SKM-1 treated with dmso at 0.1 percent for 144 hours (cell line): ENCODE results near the gene RFC3.
"Not testable (repeated sequence)": the region's sequence is repeated elsewhere in the genome, so short reads cannot be mapped to it uniquely, and the experiment has no call there.

Experiments used
- DNase-seq: peaks from one replicate; lab custom pipeline; 2025; ENCODE audit not compliant: unreplicated experiment; lab: John Stamatoyannopoulos, UW

RFC3 gene, protein sequence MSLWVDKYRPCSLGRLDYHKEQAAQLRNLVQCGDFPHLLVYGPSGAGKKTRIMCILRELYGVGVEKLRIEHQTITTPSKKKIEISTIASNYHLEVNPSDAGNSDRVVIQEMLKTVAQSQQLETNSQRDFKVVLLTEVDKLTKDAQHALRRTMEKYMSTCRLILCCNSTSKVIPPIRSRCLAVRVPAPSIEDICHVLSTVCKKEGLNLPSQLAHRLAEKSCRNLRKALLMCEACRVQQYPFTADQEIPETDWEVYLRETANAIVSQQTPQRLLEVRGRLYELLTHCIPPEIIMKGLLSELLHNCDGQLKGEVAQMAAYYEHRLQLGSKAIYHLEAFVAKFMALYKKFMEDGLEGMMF

DNA sequence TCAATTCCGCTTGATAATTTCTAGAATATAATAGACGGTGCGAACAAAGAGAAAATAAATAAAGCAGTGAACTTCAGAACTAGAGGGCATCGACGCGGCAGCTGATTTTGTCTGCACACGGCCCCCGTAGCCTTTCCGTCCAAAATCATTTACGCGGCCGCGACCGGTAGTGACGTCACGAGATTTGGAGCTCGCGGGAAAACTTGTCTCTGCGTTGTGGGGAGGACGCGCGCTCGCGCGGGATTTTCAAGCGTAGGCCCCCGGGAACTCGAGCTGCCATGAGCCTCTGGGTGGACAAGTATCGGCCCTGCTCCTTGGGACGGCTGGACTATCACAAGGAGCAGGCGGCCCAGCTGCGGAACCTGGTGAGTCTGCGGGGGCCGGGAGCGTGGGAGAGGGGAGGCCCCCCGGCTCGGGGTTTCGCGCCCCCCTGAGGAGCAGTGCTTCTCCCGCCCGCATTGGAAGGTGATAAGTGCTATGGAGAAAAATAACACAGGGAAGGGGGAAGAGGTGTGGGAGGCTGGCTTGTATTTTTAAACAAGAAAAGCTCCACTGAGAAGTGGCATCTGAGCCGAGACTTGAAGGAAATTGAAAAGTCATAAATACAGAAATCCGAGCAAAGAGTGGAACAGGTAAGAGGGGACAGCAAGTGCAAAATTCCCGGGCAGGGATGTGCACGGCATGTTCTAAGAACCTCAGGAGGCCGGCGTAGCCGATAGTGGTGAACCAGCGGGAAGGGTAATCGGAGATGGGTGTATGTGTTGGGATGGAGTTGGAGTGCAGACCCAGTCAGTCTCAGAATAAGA lies at the start of gene RFC3:
RFC3 (plus strand) TSS at position 249 of the 806 bp plus-strand sequence; CDS start at position 279, 30 bp downstream.
- DNase-seq = peak; percentile 93

DNA sequence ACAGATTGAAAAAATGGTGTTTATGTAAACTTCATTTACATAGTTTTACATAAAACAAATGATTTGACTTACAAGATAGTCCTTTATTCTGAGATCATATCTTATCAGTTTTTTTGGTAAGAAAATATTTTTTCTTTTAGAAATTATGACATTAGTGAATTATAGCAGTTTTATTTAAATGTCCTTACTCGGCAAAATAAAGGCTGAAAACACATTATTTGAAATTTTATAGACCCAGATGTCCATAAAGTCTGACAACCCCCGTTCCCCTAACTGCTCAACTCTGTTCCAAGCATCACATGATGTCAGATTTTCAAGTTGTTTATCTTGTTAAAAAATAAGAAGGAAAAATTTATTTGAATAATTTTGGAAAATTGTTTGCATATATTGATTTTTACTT lies 46.7 kb upstream of the RFC3 start:
- no peak for DNase-seq

DNA sequence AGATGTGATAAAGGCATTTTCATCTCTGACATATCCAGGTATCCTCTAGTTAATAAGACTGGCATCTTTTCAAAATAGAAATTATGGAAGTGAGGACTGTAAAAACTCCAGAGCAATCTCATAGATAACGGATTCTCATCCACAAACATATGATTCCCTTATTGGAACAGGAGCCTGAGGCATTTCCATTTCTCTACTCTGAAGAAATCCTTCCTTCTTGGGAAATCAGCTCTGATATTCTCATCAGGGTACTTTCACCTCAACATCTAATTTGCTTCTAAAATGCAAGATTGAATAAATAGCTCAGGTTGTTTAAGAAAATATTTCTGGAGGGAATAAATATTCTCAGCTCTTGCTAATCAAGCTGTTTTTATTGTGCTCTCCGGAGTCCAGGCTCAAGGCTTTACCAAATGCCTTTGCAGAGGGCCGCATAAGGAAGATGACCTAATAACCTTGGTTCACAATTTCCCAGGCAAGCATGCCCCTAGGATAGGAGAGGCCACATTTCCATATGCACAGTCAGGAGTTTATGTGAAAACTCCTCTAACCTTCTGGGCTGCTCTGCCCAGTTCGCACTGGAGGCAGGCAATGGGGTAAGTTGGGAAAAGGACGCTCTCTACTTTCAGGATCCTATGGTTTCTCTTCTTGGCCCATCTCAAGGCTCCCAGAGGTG lies 44.0 kb upstream of the RFC3 start:
- DNase-seq = no peak

DNA sequence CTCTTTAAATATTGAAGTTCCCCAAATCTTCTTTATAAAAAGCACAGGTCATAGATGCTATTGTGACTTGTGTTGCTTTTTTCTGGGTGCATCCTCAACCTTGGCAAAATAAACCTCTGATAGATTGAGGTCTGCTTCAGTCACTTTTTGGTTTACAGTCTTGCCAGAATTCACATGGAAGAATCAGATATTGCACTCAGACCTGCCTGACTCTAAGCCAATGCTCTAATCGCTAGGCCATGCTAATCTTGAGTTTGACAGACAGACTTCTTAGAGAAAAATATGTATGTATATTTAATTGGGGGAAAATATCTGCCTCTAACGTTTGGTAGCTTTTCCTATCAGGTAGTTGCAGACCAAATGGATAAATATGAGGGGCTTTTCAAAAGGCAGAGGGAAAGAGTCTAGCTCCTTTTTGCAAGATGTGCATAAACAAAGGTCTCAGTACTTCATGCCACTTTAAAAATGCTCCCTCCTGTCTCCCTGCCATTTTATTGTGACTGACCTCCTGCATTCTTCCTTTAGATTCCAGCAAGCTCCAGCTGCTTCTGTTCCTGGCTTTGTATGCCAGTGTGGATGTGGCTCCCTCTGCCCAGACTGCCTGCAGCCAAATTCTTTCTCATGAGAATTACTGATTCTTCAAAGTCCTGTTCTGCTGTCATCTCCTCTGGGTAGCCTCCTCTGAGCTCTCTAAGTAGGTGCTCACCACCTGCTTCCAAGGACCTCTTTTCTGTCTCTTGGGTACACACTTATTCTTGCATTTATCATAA lies 42.4 kb upstream of the RFC3 start:
- DNase-seq = no peak

DNA sequence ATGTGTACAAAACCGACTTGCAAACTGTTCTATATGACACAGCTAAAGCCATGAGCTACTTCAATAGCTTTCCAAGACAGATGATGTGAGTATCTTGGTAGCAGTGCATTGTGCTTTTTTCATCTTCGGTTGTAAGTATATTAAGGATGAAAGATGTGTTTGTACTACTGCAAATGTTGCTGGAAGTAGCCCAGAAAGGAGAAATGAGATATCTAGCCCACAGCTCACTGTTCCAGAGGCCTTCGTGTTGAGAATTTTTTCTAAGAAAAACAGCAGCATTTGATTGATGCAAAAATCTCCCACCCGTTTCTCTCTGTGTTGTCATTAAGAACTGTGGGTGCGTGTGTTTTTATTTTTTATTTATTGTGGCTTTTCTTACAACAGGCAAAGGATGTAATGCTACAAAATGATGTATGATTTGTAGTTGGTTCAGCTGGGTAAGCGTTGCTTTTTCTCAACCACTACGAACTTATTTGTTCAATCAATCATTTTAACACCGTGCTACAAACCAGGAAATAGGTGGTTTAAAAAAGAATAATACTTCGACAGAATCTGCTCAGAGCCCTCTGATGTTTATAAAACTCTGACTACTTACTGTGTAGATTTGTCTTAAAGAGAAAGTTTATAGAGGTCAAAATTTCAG lies 41.6 kb upstream of the RFC3 start:
- DNase-seq = no peak

DNA sequence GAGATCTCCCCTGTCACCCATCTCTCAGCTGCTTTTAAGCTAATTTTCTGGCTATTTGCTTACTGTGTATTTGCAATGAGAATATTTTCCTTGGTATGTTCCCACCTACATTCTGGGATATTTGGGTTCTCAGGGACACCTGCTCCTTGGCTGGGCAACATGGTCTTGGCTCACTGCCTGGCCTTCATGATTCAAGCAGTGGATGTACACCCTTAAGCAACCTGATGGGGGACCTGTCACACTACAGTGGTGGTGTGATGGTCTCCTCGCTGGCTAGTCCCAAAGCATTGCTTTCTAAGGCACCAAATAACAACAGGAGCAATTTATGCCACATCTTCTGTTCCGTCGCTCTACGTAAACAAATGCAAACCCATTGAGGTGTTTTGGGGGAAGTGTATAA lies 35.3 kb upstream of the RFC3 start:
- DNase-seq = no peak

DNA sequence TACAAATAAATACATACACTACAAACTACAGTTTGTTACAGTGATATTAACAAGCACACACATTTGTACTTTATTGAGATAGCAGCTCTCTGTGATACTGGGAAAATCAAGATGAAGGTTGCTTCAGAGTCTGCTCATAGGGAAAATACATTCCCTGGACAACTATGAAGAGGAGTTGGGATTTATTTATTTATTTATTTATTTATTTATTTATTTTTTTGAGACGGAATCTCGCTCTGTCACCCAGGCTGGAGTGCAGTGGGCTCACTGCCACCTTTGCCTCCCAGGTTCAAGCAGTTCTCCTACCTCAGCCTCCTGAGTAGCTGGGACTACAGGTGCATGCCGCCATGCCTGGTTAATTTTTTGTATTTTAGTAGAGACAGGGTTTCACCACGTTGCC lies 34.7 kb upstream of the RFC3 start:
- DNase-seq = not testable (repeated sequence)

DNA sequence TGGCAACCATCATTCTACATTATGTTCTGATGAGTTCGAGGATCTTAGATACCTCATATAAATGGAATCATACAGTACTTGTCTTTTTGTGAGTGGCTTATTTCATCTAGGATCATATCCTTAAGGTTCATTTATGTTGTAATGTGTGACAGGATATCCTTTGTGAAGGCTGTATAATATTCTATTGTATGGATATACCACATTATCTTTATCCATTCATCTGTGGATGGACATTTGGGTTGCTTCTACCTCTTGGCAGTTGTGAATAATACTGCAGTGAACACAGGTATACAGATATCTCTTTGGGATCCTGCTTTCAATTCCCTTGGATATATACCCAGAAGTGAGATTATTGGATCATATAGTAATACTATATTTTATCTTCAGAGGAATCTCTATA lies 33.2 kb upstream of the RFC3 start:
- no peak for DNase-seq

DNA sequence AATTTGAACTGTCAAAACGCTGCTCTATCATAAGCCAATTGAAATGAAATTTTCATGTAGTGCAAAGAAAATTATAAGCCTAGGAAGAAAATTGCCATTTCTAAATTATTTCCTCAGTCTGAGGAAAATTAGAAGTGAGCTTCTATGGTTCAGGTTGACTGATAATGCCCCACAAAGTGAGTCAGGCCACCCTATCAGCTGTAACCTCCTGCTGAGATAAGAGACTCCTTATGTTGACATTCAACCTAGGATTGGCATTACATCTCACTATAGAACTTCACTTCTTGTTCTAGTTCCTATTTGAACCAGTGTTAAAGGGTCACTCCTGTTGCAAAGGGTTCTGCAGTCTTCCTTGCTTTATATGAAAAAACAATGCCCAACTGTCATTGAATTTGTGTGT lies 32.6 kb upstream of the RFC3 start:
- DNase-seq = no peak

DNA sequence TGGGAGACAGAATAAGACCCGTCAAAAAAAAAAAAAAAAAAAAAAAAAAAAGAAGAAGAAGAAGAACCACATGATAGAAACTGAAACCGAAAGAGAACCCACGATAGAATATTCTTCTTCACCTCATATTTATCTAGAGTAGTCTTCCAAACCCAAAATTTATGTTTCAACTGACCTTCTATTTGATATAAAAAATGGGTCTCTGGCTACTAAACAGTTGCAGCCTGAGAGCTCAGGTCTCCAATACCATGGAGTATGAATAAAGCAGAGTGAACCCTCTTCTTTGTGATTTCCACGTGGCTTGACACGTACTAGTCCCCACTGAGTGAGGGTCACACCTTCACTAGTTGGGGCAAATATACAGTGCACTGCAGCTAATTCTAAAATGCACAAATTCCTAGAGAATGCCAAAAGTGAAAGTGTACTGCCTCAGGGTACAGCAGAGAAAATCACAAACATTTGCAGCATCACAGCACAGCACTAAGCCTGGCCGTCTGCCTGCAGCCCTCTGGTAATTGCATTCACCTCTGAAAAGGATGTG lies 30.8 kb upstream of the RFC3 start:
- no peak for DNase-seq

DNA sequence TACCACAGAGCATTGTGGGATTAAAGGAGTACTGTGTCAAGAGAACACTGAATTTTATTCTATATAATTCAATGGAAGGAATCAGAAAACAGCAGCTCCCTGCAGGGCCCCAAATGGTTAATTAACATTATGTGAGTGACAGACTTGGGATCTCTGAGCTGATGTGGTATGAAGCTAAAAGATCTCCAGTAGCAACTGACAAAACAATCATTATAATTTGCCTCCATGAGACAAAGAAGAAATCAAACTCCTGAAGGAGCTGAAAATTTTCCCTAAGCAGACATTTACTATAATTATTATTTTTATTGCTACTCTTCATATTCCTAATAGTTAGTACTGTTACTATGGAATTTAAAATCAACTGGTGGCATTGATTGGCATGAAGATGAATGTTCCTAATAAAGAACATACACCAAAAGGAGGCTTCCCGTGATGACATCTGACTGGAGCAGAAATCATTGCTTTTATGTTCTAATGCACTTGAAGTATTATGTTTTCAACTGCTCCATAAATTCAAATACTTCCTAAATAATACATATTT lies 28.8 kb upstream of the RFC3 start:
- DNase-seq = no peak

DNA sequence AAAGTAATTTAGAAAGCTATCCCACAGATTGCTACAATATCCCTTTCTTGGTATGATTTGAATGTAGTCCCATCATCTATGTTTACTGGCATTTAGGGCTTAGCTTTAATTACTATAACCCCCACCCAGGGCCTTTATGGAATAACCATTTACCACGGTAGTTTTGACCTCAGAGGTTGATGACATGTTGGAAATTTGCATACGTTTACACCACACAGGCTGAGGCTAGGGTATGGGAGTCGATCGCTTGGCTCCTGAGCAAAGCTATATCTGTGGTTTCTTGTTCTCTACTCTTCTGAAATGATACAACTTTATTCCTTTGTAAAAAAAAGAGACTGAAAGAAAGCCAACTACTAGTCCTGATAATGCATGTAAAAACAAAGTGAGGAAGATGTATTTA lies 28.2 kb upstream of the RFC3 start:
- no peak for DNase-seq

DNA sequence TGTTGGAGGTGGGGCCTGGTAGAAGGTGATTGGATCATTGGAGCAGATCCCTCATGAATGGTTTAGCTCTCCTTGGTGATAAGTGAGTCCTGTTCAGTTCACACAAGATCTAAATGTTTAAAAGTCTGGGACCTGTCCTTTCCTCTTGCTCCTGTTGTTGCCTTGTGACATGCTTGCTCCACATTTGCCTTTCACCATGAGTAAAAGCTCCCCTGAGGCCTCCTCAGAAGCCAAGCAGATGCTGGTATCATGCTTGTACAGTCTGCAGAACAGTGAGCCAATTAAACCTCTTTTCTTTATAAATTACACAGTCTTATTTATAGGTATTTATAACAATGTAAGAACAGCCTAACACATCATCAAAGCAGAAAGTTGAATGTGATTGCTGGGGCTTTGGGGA lies 24.2 kb upstream of the RFC3 start:
- DNase-seq = no peak

DNA sequence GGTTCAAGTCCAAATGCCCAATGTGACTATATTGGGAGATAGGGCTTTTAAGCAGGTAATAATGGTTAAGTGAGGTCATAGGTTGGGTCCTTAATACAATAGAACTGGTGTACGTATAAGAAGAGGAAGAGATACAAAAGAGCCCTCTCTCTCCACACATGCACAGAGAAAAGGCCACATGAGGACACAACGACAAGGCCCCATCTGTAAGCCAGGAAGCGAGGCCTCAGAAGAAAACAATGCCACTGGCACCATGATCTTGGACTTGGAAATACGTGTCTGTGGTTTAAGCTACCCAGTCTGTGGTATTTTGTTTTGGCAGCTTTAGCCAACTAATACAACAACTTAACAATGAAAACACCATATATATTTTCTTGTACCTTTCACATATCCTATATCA lies 23.4 kb upstream of the RFC3 start:
- DNase-seq = no peak

DNA sequence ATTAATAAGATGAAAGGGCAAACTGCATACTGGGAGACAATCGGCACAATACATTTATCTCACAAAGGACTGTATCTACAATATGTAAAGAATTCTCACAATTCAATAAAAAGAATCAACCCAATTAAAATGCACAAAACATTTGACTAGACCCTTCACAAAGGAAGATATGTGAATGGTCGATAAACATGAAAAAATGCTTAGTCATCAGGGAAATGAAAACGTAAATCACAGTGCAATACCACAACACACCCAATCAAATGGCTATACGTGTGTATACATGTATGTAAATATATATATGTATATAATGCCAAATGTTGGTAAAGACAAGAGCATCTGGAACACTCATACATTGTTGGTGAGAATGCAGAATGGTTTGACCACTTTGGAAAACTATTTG lies 21.9 kb upstream of the RFC3 start:
- no peak for DNase-seq

DNA sequence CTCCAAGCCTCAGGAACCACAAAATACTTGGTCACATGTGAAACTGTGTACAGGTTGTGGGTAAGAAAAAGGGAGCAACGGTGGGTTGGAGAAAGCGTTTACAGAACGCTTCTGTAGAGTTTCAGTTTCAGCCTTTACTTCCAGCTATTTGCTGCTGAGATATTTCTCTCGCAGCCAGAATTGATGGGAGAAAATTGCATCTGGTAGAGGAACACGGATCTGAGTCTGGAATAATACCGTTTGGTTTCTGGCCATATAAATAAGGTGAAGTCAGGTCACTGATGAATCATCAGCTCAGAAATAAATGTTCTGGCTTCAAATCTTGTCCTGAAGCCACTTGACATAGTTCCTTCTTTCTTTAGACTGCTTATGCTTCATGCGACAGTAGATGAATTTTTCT lies 20.3 kb upstream of the RFC3 start:
- no peak for DNase-seq

DNA sequence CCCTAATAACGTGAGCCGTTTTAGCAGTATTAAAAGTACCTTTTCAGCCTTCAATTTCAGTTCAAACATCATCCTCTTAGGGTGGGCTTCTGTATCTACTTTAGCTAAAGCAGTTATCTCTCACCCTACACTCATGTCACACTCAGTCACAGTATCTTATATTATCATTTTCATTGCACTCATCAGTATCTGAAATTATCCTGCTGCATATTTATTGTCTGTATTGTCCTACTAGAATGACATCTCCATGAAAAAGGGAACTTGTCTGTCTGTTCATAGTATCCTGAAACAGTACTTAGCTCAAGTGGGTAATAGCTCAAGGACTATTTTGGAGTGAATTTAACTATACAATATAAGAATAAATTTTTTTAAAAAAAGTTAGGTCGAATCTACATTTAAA lies 19.9 kb upstream of the RFC3 start:
- no peak for DNase-seq

DNA sequence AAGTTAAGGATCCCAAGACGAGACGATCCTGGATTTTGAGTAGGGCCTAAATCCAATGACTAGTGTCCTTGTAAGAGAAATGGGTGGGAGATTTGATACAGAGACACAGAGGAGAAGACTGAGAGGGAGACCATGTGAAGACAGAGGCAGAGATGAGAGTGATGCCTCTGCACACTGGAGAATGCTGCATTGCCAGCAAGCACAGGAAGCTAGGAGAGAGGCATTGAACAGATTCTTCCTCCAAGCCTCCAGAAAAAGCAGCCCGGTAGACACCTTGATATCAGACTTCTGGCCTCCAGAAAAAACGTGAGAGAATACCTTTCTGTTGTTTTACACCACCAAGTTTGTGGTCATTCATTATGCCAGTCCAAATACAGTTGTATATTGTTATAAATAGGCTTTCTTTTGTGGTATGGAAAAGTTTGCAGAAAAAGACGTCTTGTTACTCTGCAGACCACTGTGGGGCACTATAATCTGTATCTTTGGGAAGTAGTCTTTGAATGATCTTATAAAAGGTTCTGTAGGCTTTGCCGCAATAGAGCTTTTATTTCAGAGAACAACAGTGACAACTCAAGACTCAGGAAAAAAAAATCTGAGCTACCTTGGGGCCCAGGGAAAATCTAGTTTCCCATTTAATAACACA lies 17.9 kb upstream of the RFC3 start:
- no peak for DNase-seq

DNA sequence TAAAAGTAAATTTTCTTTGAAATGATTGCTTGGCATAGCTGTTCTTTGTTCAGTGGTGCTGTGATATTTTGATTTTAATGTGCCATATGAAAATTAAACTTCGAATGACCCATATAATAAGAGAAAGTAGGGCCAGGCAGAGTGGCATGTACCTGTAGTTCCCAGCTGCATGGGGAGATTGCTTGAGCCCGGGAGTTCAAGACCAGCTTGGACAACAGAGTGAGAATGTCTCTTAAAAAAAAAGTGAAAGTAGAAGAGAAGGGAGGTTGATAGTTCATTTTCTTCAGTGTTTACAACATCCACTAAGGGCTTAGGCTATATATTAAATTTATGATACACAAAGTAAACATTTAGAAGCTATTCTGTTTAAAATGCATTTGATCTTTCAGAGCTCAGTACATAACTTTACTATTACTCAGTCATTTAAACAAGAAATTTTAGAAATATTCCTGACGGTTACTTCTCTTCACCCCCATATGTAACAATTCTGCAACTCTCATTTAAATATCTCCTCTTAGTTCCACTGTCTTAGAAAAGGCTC lies 17.2 kb upstream of the RFC3 start:
- no peak for DNase-seq
